ACC112 (cell line): ENCODE measurements around the gene ZBTB7B.
A peak's percentile ranks its signal among the peaks of the same experiment; 100 is the strongest.

Experiments
- H2AFZ ChIP-seq: fragments of 200-600 bp; sonication (generic); one replicate; pipeline ENCODE4 v1.6.0; 2017; ENCODE audit warnings: antibody characterized with exemption, low read length; ENCODE audit not compliant: unreplicated experiment
- H3K27ac ChIP-seq: fragments of 200-600 bp; sonication (generic); 2 replicates; pipeline ENCODE4 v1.5.1; 2014; ENCODE audit warnings: low read depth, mild to moderate bottlenecking, antibody characterized with exemption, low read length, moderate library complexity
- H3K27me3 ChIP-seq: fragments of 200-600 bp; sonication (generic); 2 replicates; pipeline ENCODE4 v1.6.1; 2014; ENCODE audit warnings: mild to moderate bottlenecking, antibody characterized with exemption, low read length, moderate library complexity, mixed read lengths; ENCODE audit not compliant: insufficient read depth
- H3K36me3 ChIP-seq: fragments of 200-600 bp; sonication (generic); 2 replicates; pipeline ENCODE4 v1.6.1; 2016; ENCODE audit warnings: mild to moderate bottlenecking, antibody characterized with exemption, low read length, moderate library complexity, mixed read lengths; ENCODE audit not compliant: insufficient read depth
- H3K4me1 ChIP-seq: fragments of 200-600 bp; sonication (generic); one replicate; pipeline ENCODE4 v1.6.1; 2016; ENCODE audit warnings: low read length, mixed read lengths; ENCODE audit not compliant: insufficient read depth, unreplicated experiment, control insufficient read depth
- H3K4me3 ChIP-seq: fragments of 200-600 bp; sonication (generic); 2 replicates; pipeline ENCODE4 v1.5.1; 2014; ENCODE audit warnings: mild to moderate bottlenecking, low read depth, low read length
- H3K79me2 ChIP-seq: fragments of 200-600 bp; sonication (generic); one replicate; pipeline ENCODE4 v1.6.0; 2016; ENCODE audit warnings: low read length; ENCODE audit not compliant: control insufficient read depth, unreplicated experiment, insufficient read depth

The ZBTB7B gene

DNA sequence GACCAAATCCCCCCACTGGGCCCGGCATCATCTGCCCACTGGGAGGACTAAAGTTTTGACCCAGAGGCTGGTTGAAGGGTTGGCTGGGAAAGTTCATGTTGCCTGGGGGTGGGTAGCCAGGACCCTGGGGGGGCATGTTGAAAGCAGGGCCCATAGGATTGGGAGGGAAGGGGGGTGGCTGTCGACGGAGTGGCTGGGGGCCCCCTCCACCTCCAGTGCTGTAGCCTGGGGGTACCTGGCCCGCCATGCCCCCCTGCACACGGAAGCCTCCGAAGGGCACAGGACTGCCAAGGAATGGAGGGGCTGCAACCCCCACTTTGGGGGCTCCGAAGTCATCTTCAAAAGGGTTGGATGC is 43.2 kb upstream of the ZBTB7B start:
- Histone ChIP-seq H3K27ac (no peak overlapping the region), H3K36me3 (no peaks in the 10 kb centered on the region), H3K27me3 (no peaks in the 10 kb centered on the region), H3K79me2 (peaks cover 8% of the 10 kb centered on the region), H2AFZ (no peak overlapping the region), H3K4me3 (no peak overlapping the region), H3K4me1 (peaks cover 35% of the 10 kb centered on the region)

DNA sequence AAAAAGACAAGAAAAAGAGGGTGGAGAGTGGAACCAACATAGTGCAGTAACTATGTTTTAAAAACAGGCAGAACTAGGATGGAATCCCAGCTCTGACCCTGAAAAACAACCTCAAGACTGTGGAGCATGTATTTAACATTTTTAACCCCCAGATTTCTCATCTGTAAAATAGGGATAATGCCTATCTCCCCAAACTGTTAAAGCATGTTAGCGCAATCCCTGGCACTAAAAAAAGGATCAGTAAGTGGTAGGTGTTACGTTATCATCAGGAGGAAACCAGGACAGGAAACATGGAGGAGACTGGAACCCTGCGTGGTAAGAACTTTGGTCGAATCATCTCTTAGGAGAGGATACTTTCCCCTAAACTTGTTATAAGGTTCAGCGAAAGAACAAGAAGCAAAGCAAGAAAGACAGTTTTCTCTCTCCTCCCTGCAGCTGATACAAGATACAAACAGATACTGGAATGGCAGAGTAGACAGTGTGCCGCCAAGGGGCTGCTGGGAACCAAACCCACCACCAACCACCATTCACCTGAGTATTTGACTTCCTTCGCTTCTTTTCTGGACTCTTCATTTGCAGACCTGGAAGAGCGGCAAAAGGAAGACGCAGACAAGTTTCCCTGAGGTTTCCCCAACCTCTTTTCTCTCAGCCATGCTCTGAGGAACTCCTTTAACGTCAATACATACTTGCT is 42.0 kb upstream of the ZBTB7B start:
- H3K27ac ChIP-seq = peak overlapping the region; percentile 80; the same call in 1 of the 2 replicates
- no peak overlapping the region for H2AFZ ChIP-seq
- H3K4me1 ChIP-seq = peaks cover 34% of the 10 kb centered on the region
- peaks cover 8% of the 10 kb centered on the region for H3K79me2 ChIP-seq
- peak overlapping the region; percentile 83 for H3K4me3 ChIP-seq
- peaks cover 3% of the 10 kb centered on the region; the same call in 1 of the 2 replicates for H3K36me3 ChIP-seq
- no peaks in the 10 kb centered on the region for H3K27me3 ChIP-seq

GRCh38 chr1:154961207-154962155 is 41.1 kb upstream of the ZBTB7B start, which contains the start of gene PYGO2:
PYGO2 (minus strand) TSS chr1:154961782; CDS start chr1:154961576, 206 bp downstream.
- peaks cover 14% of the 10 kb centered on the region for H3K79me2 ChIP-seq
- H2AFZ ChIP-seq = peak within 1 kb of the TSS; percentile 57
- H3K27me3 ChIP-seq = no peaks in the 10 kb centered on the region
- peak within 1 kb of the TSS; percentile 80 for H3K27ac ChIP-seq
- H3K36me3 ChIP-seq = peaks cover 3% of the 10 kb centered on the region; the same call in 1 of the 2 replicates
- H3K4me3 ChIP-seq = peak within 1 kb of the TSS; percentile 83
- peaks cover 34% of the 10 kb centered on the region for H3K4me1 ChIP-seq

DNA sequence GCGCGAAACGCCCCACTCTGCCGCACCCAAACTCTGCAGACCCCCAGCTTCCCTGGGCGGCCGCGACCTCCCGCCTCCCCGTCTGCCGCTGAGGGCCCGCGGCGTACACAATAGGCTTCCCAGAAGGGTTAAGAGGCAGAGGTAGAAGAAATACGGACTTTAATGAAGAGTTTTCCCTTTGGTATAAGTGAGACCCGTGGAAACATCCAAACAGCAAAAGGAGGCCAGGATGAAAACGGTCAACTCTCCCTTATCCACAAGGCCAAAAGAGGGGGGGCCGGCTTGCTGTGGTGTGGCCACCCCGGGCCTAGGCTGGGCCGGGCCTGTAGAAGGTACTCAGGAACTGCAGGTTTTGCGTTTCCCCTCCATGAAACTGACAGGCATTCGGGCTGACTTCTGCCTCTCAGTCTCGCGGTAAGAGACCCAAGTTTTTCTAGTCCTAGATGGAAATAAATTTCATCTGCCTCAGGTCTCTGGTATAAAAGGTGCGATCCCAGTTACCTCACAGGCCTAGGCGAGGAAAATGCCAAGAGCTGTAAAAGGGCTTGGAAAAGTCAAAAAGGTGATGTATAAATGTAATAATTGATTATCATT is 40.3 kb upstream of the ZBTB7B start:
- Histone ChIP-seq H3K4me3 (peak overlapping the region; percentile 83), H3K27me3 (no peaks in the 10 kb centered on the region), H3K36me3 (peaks cover 3% of the 10 kb centered on the region; the same call in 1 of the 2 replicates), H2AFZ (no peak overlapping the region), H3K27ac (peak overlapping the region; percentile 80), H3K4me1 (peaks cover 36% of the 10 kb centered on the region), H3K79me2 (peaks cover 22% of the 10 kb centered on the region)

GRCh38 chr1:154962795-154963330 is 39.7 kb upstream of the ZBTB7B start:
- H2AFZ ChIP-seq = no peak overlapping the region
- peak overlapping the region; percentile 83 for H3K4me3 ChIP-seq
- H3K27ac ChIP-seq = no peak overlapping the region
- H3K36me3 ChIP-seq = peaks cover 3% of the 10 kb centered on the region; the same call in 1 of the 2 replicates
- no peaks in the 10 kb centered on the region for H3K27me3 ChIP-seq
- H3K4me1 ChIP-seq = peaks cover 42% of the 10 kb centered on the region
- peaks cover 28% of the 10 kb centered on the region for H3K79me2 ChIP-seq

DNA sequence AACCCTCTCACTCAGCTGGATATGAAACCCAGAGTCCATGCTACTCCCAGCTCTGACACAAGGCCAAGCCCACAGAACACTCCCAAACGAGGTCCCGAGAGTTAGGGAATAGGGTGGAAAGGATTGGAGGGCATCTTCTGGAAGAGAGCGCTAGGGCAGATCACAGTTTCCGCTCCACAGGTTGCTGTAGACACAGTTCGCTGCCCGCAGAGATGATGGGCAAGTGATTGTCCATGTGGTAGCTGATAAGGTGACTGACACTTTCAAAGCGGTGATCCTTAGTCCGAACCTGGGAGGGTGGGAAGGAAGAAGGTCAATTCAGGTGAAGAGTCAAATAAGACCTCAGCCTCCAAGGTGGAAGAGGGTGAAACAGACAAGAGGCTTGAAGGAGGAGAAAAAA is 39.0 kb upstream of the ZBTB7B start:
- H2AFZ ChIP-seq = no peak overlapping the region
- no peak overlapping the region for H3K27ac ChIP-seq
- no peak overlapping the region for H3K4me3 ChIP-seq
- peaks cover 36% of the 10 kb centered on the region for H3K79me2 ChIP-seq
- peaks cover 49% of the 10 kb centered on the region for H3K4me1 ChIP-seq
- H3K27me3 ChIP-seq = no peaks in the 10 kb centered on the region
- H3K36me3 ChIP-seq = peaks cover 3% of the 10 kb centered on the region; the same call in 1 of the 2 replicates

DNA sequence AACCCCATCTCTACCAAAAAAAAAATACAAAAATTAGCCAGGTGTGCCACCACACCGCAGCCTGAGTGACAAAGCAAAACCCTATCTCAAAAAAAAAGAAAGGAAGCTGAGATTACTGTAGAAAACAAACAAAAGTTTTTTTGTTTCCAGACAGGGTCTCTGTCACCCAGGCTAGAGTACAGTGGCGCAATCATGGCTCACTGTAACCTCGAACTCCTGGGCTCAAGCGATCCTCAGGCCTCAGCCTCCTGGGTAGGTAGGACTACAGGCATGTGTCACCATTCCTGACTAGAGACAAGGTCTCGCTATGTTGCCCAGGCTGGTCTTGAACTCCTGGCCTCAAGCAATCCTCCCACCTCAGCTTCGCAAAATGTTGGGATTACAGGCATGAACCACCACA is 38.2 kb upstream of the ZBTB7B start:
- peak overlapping the region; percentile 15; the same call in 1 of the 2 replicates for H3K27ac ChIP-seq
- H3K79me2 ChIP-seq = peaks cover 43% of the 10 kb centered on the region
- H3K27me3 ChIP-seq = no peaks in the 10 kb centered on the region
- no peak overlapping the region for H3K4me3 ChIP-seq
- H3K36me3 ChIP-seq = peaks cover 3% of the 10 kb centered on the region; the same call in 1 of the 2 replicates
- no peak overlapping the region for H2AFZ ChIP-seq
- H3K4me1 ChIP-seq = peaks cover 50% of the 10 kb centered on the region

DNA sequence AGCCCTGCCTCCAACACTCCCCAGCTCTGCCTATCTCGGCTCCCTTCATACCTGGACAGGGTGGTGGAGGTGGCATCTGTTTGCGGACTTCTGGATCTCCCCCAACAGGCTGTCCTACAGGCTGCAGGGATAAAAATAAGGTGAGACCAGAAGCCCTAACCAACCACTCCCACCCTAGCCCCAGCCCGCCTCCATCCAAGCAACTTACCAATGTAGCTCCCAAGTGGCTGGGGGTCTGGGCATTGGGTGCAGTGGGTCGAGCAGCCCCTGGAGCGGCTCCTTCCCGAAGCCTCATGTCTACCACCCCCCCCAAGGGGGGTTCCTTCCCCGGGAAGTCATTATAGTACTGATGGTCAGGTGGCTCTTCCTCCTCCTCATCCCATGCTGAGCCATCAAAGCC is 36.5 kb upstream of the ZBTB7B start:
- Histone ChIP-seq H3K4me1 (peaks cover 51% of the 10 kb centered on the region), H3K27me3 (no peaks in the 10 kb centered on the region), H3K4me3 (no peak overlapping the region), H2AFZ (no peak overlapping the region), H3K79me2 (peaks cover 50% of the 10 kb centered on the region), H3K27ac (no peak overlapping the region), H3K36me3 (peaks cover 3% of the 10 kb centered on the region; the same call in 1 of the 2 replicates)

DNA sequence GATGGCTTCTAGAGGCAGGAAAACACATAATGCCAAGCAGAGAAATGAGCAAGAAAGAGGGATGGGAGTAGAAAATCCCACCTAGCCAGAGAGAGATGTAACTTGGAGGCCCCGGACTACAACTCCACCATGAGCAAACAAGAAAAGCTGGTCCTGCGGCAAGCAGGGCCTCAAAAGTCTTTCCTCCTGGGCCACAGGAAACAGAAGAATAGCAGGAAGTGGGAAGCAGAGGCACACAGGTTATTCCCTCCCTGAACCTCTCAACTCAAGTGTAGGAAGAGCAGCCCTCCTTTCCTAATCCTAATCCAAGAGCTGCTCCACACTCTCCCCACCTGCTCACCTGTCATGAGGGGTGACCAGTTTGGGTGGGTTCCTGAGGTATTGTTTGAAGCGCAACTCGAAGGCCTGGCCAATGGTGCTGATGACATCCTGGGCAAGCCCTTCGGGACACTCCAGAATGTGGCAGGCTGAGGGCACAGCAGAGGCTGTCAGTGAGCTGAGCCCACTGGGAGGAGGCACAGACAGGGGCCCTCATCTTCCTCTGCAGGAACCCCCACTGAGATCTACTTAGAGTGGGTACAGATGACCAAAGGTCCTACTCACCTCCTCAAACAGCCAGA is 35.2 kb upstream of the ZBTB7B start:
- Histone ChIP-seq H3K79me2 (peaks cover 50% of the 10 kb centered on the region), H3K4me3 (peak overlapping the region; percentile 90; the same call in 1 of the 2 replicates), H3K4me1 (peaks cover 61% of the 10 kb centered on the region), H3K36me3 (peaks cover 3% of the 10 kb centered on the region; the same call in 1 of the 2 replicates), H3K27me3 (no peaks in the 10 kb centered on the region), H2AFZ (no peak overlapping the region), H3K27ac (peak overlapping the region; percentile 31)

- H3K79me2 ChIP-seq = peaks cover 50% of the 10 kb centered on the region
- H3K27ac ChIP-seq = peak overlapping the region; percentile 97
- peak overlapping the region; percentile 90 for H3K4me3 ChIP-seq
- H3K4me1 ChIP-seq = peaks cover 53% of the 10 kb centered on the region
- no peaks in the 10 kb centered on the region for H3K27me3 ChIP-seq
- H3K36me3 ChIP-seq = peaks cover 3% of the 10 kb centered on the region; the same call in 1 of the 2 replicates
- no peak overlapping the region for H2AFZ ChIP-seq
These were observed 33.9 kb upstream of the ZBTB7B start for GRCh38 chr1:154968731-154969130.
